Hepatocyte (in vitro differentiated cells): ENCODE measurements around the gene NRN1L. TPM values are rescaled to one million over a fixed set of nuclear protein-coding genes. Genes with fewer than 3 reads are reported as not detected.

ENCODE experiments used
- DNase-seq: peaks from one replicate; pipeline ENCODE4 v3.0.0-alpha.2; 2016; ENCODE audit warnings: low spot score
- H2AFZ ChIP-seq: fragments of 200-600 bp; sonication (generic); 2 replicates; pipeline ENCODE4 v1.6.0; 2016; ENCODE audit warnings: antibody characterized with exemption, mild to moderate bottlenecking
- H3K27ac ChIP-seq: fragments of 200-600 bp; sonication (generic); 2 replicates; pipeline ENCODE4 v1.5.1; 2016; ENCODE audit warnings: mild to moderate bottlenecking
- H3K27me3 ChIP-seq: fragments of 200-600 bp; sonication (generic); 2 replicates; pipeline ENCODE4 v1.6.1; 2016
- H3K36me3 ChIP-seq: fragments of 200-600 bp; sonication (generic); replicated peaks from 2 replicates; pipeline ENCODE4 v1.5.1; 2016; ENCODE audit warnings: low read depth; ENCODE audit not compliant: insufficient read depth
- H3K4me1 ChIP-seq: fragments of 200-600 bp; sonication (generic); 2 replicates; pipeline ENCODE4 v1.5.1; 2016; ENCODE audit warnings: mild to moderate bottlenecking, moderate library complexity; ENCODE audit not compliant: insufficient read depth
- H3K4me2 ChIP-seq: fragments of 200-600 bp; sonication (generic); 2 replicates; pipeline ENCODE4 v1.6.0; 2016
- H3K4me3 ChIP-seq: fragments of 200-600 bp; sonication (generic); 2 replicates; pipeline ENCODE4 v1.5.1; 2016; ENCODE audit warnings: mild to moderate bottlenecking
- H3K79me2 ChIP-seq: fragments of 200-600 bp; sonication (generic); 2 replicates; pipeline ENCODE4 v1.6.0; 2017; ENCODE audit warnings: mild to moderate bottlenecking
- H3K9me2 ChIP-seq: fragments of 200-600 bp; sonication (generic); replicated peaks from 2 replicates; pipeline ENCODE4 v1.6.0; 2017; ENCODE audit warnings: mild to moderate bottlenecking; ENCODE audit not compliant: insufficient read depth
- H3K9me3 ChIP-seq: fragments of 200-600 bp; sonication (generic); 2 replicates; pipeline ENCODE4 v1.5.1; 2016; ENCODE audit warnings: low read depth, mild to moderate bottlenecking
- H4K20me1 ChIP-seq: fragments of 200-600 bp; sonication (generic); 2 replicates; pipeline ENCODE4 v1.6.0; 2016; ENCODE audit warnings: mild to moderate bottlenecking; ENCODE audit not compliant: insufficient read depth, poor library complexity, severe bottlenecking
- CTCF ChIP-seq: fragments of 200-600 bp; sonication (generic); IDR thresholded peaks from 2 replicates; pipeline ENCODE4 v1.5.1; 2016; ENCODE audit warnings: antibody characterized with exemption, mild to moderate bottlenecking; ENCODE audit not compliant: poor library complexity
- EZH2 ChIP-seq: fragments of 200-600 bp; sonication (generic); IDR thresholded peaks from 2 replicates; pipeline ENCODE4 v1.6.1; 2016; ENCODE audit warnings: antibody characterized with exemption, mild to moderate bottlenecking, borderline replicate concordance
- EZH2phosphoT487 ChIP-seq: fragments of 200-600 bp; sonication (generic); IDR thresholded peaks from one replicate; pipeline ENCODE4 v1.6.1; 2018; ENCODE audit warnings: antibody characterized with exemption, mild to moderate bottlenecking, low read depth, moderate library complexity; ENCODE audit not compliant: unreplicated experiment, severe bottlenecking
- WGBS: methylation state at CpG from one replicate; pipeline ENCODE4 v1.1.6; 2016; ENCODE audit warnings: low lambda C conversion rate; ENCODE audit errors: missing lambda C conversion rate; 5-methylcytosine and 5-hydroxymethylcytosine counted together
- polyA plus RNA-seq: library from polyadenylated mRNA; unstranded; fragments of >200 nt; fragmentation: Nextera tagmentation; extraction: Ambion mirVana; gene quantifications from 2 replicates; pipeline ENCODE4 v1.2.1, GENCODE V29; 2016
- total RNA-seq: library from RNA; depleted of rRNA; stranded (reverse); fragments of >200 nt; gene quantifications from 2 replicates; pipeline ENCODE4 v1.2.3, GENCODE V29; 2014

The NRN1L gene
- total and polyA plus RNA-seq, 2 experiments from 2014 or later = 0.73 TPM; not detected in 1

- H3K4me1 ChIP-seq = peaks cover 10% of the 10 kb centered on the region
- no peak overlapping the region for H2AFZ ChIP-seq
- no peak for TF ChIP-seq EZH2phosphoT487
- no peak for TF ChIP-seq CTCF
- TF ChIP-seq EZH2 = no peak
- H3K27me3 ChIP-seq = no peaks in the 10 kb centered on the region
- H3K79me2 ChIP-seq = peaks cover 40% of the 10 kb centered on the region
- WGBS = 76% methylated on average over 3 of the region's 3 CpGs
- H3K9me3 ChIP-seq = no peaks in the 10 kb centered on the region
- no peaks in the 10 kb centered on the region for H3K9me2 ChIP-seq
- no peaks in the 10 kb centered on the region for H3K36me3 ChIP-seq
- no peak overlapping the region for H3K4me3 ChIP-seq
- H3K4me2 ChIP-seq = peak overlapping the region; percentile 86
- H4K20me1 ChIP-seq = peaks cover 17% of the 10 kb centered on the region
- DNase-seq = no peak
- H3K27ac ChIP-seq = peak overlapping the region; percentile 88
Observed at GRCh38 chr16:67874372-67874771, 10.3 kb upstream of the NRN1L start.

GRCh38 chr16:67877064-67877463 is 7.6 kb upstream of the NRN1L start:
- WGBS = 98% methylated on average over 11 of the region's 11 CpGs
- no peaks in the 10 kb centered on the region for H3K27me3 ChIP-seq
- no peak overlapping the region for H3K27ac ChIP-seq
- no peaks in the 10 kb centered on the region for H3K9me3 ChIP-seq
- H3K36me3 ChIP-seq = no peaks in the 10 kb centered on the region
- DNase-seq = no peak
- H3K79me2 ChIP-seq = peaks cover 40% of the 10 kb centered on the region
- no peak overlapping the region for H2AFZ ChIP-seq
- no peaks in the 10 kb centered on the region for H3K9me2 ChIP-seq
- H3K4me2 ChIP-seq = no peak overlapping the region
- no peak overlapping the region for H3K4me3 ChIP-seq
- peaks cover 17% of the 10 kb centered on the region for H4K20me1 ChIP-seq
- peaks cover 10% of the 10 kb centered on the region for H3K4me1 ChIP-seq
- no peak for TF ChIP-seq EZH2
- TF ChIP-seq CTCF = no peak
- TF ChIP-seq EZH2phosphoT487 = no peak

DNA sequence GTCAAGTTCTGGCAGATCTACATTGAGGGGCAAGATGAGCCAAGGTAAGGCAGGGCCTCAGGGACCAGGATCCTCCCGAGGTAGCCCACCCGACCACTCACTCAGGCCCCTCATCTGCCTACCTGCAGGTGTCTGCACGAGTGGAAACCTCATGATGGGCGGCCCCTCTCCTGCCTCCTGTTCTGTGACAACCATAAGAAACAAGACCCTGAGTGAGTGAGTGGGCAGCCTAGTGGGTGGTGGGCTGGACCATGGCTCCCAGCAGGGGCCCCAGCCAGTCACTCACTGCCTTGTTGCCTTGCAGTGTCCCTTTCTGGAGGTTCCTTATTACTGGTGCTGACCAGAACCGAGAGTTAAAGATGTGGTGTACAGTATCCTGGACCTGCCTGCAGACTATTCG is 6.5 kb upstream of the NRN1L start:
- peaks cover 17% of the 10 kb centered on the region for H4K20me1 ChIP-seq
- no peak for DNase-seq
- peaks cover 37% of the 10 kb centered on the region for H3K79me2 ChIP-seq
- WGBS = 93% methylated on average over 6 of the region's 6 CpGs
- no peaks in the 10 kb centered on the region for H3K9me2 ChIP-seq
- H2AFZ ChIP-seq = no peak overlapping the region
- peaks cover 10% of the 10 kb centered on the region for H3K4me1 ChIP-seq
- H3K4me2 ChIP-seq = no peak overlapping the region
- no peak for TF ChIP-seq EZH2phosphoT487
- no peak for TF ChIP-seq CTCF
- TF ChIP-seq EZH2 = no peak
- no peak overlapping the region for H3K4me3 ChIP-seq
- no peak overlapping the region for H3K27ac ChIP-seq
- no peaks in the 10 kb centered on the region for H3K27me3 ChIP-seq
- no peaks in the 10 kb centered on the region for H3K36me3 ChIP-seq
- H3K9me3 ChIP-seq = no peaks in the 10 kb centered on the region

DNA sequence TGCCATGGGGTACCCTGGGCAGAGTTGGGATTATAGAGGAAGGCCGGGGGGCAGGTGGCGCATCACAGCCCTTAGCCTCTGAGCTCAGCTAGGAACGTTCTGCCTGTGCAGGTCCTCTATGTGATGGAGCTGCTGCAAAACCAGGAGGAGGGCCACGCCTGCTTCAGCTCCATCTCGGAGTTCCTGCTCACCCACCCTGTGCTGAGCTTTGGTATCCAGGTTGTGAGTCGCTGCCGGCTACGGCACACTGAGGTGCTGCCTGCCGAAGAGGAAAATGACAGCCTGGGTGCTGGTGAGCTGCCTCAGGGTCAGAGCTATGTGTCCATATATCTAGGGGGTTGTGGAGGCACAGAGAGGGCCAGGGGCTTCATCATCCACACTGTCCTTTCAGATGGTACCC is 5.8 kb upstream of the NRN1L start:
- TF ChIP-seq CTCF (no peak), EZH2 (no peak), EZH2phosphoT487 (no peak)
- Histone ChIP-seq H3K27me3 (no peaks in the 10 kb centered on the region), H3K9me2 (no peaks in the 10 kb centered on the region), H3K4me3 (no peak overlapping the region), H3K9me3 (no peaks in the 10 kb centered on the region), H4K20me1 (peaks cover 14% of the 10 kb centered on the region), H3K4me2 (no peak overlapping the region), H3K4me1 (peaks cover 13% of the 10 kb centered on the region), H3K27ac (no peak overlapping the region), H2AFZ (no peak overlapping the region), H3K79me2 (peaks cover 31% of the 10 kb centered on the region), H3K36me3 (no peaks in the 10 kb centered on the region)
- DNase-seq = no peak
- 97% methylated on average over 9 of the region's 9 CpGs for WGBS
